ENCODE data around the gene KIRREL3.

DNA sequence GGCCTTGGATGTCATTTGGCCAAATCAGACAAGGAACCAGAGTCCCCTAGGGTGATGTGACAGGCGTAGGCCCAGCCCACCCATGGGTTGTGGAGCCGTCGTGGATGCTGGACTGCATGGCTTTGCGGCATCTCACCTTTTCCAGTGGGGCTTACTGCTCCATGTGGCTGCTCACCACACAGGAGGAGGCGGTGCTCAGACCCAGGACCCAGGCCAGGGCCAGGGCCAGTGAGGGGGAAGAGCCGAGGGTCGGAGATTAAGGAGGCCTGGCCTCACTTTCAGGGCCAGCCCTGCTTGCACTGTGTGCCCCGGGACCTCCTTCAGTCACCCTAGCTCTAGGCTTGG, 539.5 kb downstream of the KIRREL3 start:
- TF ChIP-seq EZH2 (IDR thresholded peaks at IDR 0.05; ENCODE audit: insufficient read depth, poor library complexity, severe bottlenecking) (no peak), EZH2phosphoT487 (IDR thresholded peaks at IDR 0.05; ENCODE audit: insufficient read depth, low read depth) (no peak)
